Activated CD8-positive, alpha-beta T cell treated with anti-CD3 and anti-CD28 coated beads for 36 hours (primary cell): ENCODE data around the gene ZFP62. TPM values are rescaled to one million over a fixed set of nuclear protein-coding genes. Genes with fewer than 3 reads are reported as not detected.

Experiments used
- ATAC-seq: fragments of 200-7000 bp; cut with Tn5 transposase; one replicate; pipeline ENCODE4 v1.10.0; 2021; ENCODE audit warnings: mild to moderate bottlenecking, moderate library complexity
- CTCF ChIA-PET: fragments of 350-600 bp; sonication (Branson Sonifier 250); formaldehyde crosslinking; loops from one replicate; lab custom pipeline; 2021; ENCODE audit warnings: antibody characterized with exemption; lab: Charles Lee
- POLR2A ChIA-PET: fragments of 350-600 bp; sonication (Branson Sonifier 250); formaldehyde crosslinking; loops from one replicate; lab custom pipeline; 2021; ENCODE audit warnings: antibody characterized with exemption; lab: Charles Lee
- DNase-seq: peaks from one replicate; pipeline ENCODE4 v3.0.0-alpha.2; 2020
- H3K27ac Mint-ChIP-seq: one replicate; pipeline ENCODE4 v1.8.0; 2021; ENCODE audit warnings: mild to moderate bottlenecking, mixed read lengths
- H3K27me3 Mint-ChIP-seq: one replicate; pipeline ENCODE4 v1.8.0; 2021; ENCODE audit warnings: mixed read lengths
- H3K36me3 Mint-ChIP-seq: one replicate; pipeline ENCODE4 v1.8.0; 2021; ENCODE audit warnings: low read depth, mixed read lengths
- H3K4me1 Mint-ChIP-seq: one replicate; pipeline ENCODE4 v1.8.0; 2021; ENCODE audit warnings: low read depth, mixed read lengths
- H3K4me3 Mint-ChIP-seq: one replicate; pipeline ENCODE4 v1.8.0; 2021; ENCODE audit warnings: mild to moderate bottlenecking, moderate library complexity, mixed read lengths
- H3K9me3 Mint-ChIP-seq: one replicate; pipeline ENCODE4 v1.8.0; 2021; ENCODE audit warnings: mixed read lengths
- CTCF ChIP-seq: fragments of 200-600 bp; IDR thresholded peaks from one replicate; pipeline ENCODE4 v1.8.0; 2022; ENCODE audit warnings: antibody characterized with exemption, mild to moderate bottlenecking
- intact Hi-C: fragments of 100-400 bp; cut with micrococcal nuclease; formaldehyde crosslinking; loops from one replicate; pipeline ENCODE4 v1.10.0; 2022
- total RNA-seq, 2 experiments: library from RNA; stranded (reverse); gene quantifications; one replicate each; pipeline ENCODE4 v1.2.3, GENCODE V29; 2021

The ZFP62 gene
- total RNA-seq, 2 experiments from 2014 or later, result 22.2 to 22.6 TPM

- Mint-ChIP-seq H3K4me1 (peaks cover 10% of the 10 kb centered on the region), H3K4me3 (no peak overlapping the region), H3K27me3 (no peaks in the 10 kb centered on the region), H3K36me3 (peaks cover 63% of the 10 kb centered on the region), H3K9me3 (peaks cover 23% of the 10 kb centered on the region), H3K27ac (no peak overlapping the region)
- intact Hi-C loops, result no loop called here
- TF ChIP-seq CTCF, result no peak
- no peak for ATAC-seq
- ChIA-PET POLR2A (interaction anchor here (0.6 kb wide), 1 partner anchor 381 kb away, joined by 3 read pairs; no protein-coding TSS in a partner anchor), CTCF (interaction anchor here (1.1 kb wide), 1 partner anchor 70 kb away, joined by 4 read pairs; no protein-coding TSS in a partner anchor)
- DNase-seq, result no peak
These were observed 7.3 kb downstream of the ZFP62 start for GRCh38 chr5:180853848-180854176.

- no peak for TF ChIP-seq CTCF
- Mint-ChIP-seq H3K36me3 (peaks cover 63% of the 10 kb centered on the region), H3K4me3 (no peak overlapping the region), H3K9me3 (peaks cover 29% of the 10 kb centered on the region), H3K4me1 (peaks cover 9% of the 10 kb centered on the region), H3K27ac (no peak overlapping the region), H3K27me3 (no peaks in the 10 kb centered on the region)
- ATAC-seq (no peak), DNase-seq (no peak)
- ChIA-PET CTCF (interaction anchor here (1.1 kb wide), 1 partner anchor 69 kb away, joined by 4 read pairs; no protein-coding TSS in a partner anchor), POLR2A (interaction anchor here (0.6 kb wide), 1 partner anchor 380 kb away, joined by 3 read pairs; no protein-coding TSS in a partner anchor)
- intact Hi-C loops, result no loop called here
These were observed 7.8 kb downstream of the ZFP62 start for GRCh38 chr5:180853121-180853847.

GRCh38 chr5:180852495-180852894 is 8.6 kb downstream of the ZFP62 start:
- H3K27ac Mint-ChIP-seq, result no peak overlapping the region
- no peak for DNase-seq
- ATAC-seq, result no peak
- H3K36me3 Mint-ChIP-seq, result peaks cover 71% of the 10 kb centered on the region
- no peak for TF ChIP-seq CTCF
- no peaks in the 10 kb centered on the region for H3K27me3 Mint-ChIP-seq
- CTCF ChIA-PET, result interaction anchor here (1.2 kb wide), 1 partner anchor 15 kb away, joined by 3 read pairs; no protein-coding TSS in a partner anchor
- intact Hi-C loops, result no loop called here
- H3K4me3 Mint-ChIP-seq, result no peak overlapping the region
- H3K4me1 Mint-ChIP-seq, result peaks cover 9% of the 10 kb centered on the region
- peaks cover 33% of the 10 kb centered on the region for H3K9me3 Mint-ChIP-seq
- POLR2A ChIA-PET, result no interaction called here

- H3K4me3 Mint-ChIP-seq, result no peak overlapping the region
- ChIA-PET CTCF (interaction anchor here (1.0 to 1.1 kb wide), 2 partner anchors 18 to 51 kb away, joined by 3 to 4 read pairs; no protein-coding TSS in a partner anchor), POLR2A (interaction anchor here (0.7 to 2.0 kb wide), 5 partner anchors 9 to 49 kb away, joined by 3 to 8 read pairs (median 7); no protein-coding TSS in a partner anchor)
- peaks cover 12% of the 10 kb centered on the region for H3K4me1 Mint-ChIP-seq
- no peak for DNase-seq
- intact Hi-C loops, result no loop called here
- no peak for TF ChIP-seq CTCF
- H3K27me3 Mint-ChIP-seq, result no peaks in the 10 kb centered on the region
- peaks cover 36% of the 10 kb centered on the region for H3K9me3 Mint-ChIP-seq
- no peak for ATAC-seq
- no peak overlapping the region for H3K27ac Mint-ChIP-seq
- peaks cover 71% of the 10 kb centered on the region for H3K36me3 Mint-ChIP-seq
These were observed 10.5 kb downstream of the ZFP62 start for GRCh38 chr5:180850434-180851078.
